OCI-LY3 (cell line): ENCODE measurements around the gene TMEM191C.
"Not testable (repeated sequence)": the region's sequence is repeated elsewhere in the genome, so short reads cannot be mapped to it uniquely, and the experiment has no call there.

Source experiments
- CTCF ChIP-seq: fragments of 200-600, 300-600 bp; sonication (generic); IDR thresholded peaks from 2 replicates; pipeline ENCODE4 v1.5.1; 2014; ENCODE audit warnings: antibody characterized with exemption, low read length, low read depth
- EZH2phosphoT487 ChIP-seq: fragments of 200-600 bp; shearing (Covaris generic); IDR thresholded peaks from 2 replicates; pipeline ENCODE4 v1.6.1; 2018; ENCODE audit warnings: antibody characterized with exemption, mixed run types, low read depth

- not testable (repeated sequence) for TF ChIP-seq CTCF, EZH2phosphoT487
These were observed 46.9 kb upstream of the TMEM191C start for GRCh38 chr22:21420180-21420763.
